HepG2 (cell line): ENCODE data around the gene CKAP2L. TPM values are rescaled to one million over a fixed set of nuclear protein-coding genes. Genes with fewer than 3 reads are reported as not detected.

ENCODE experiments used
- ATF5 ChIP-seq: sonication (generic); formaldehyde crosslinking; IDR thresholded peaks from 2 replicates; pipeline ENCODE4 v1.4.0; 2020; ENCODE audit warnings: mild to moderate bottlenecking, low read depth, missing genetic modification reagents
- BCL6 ChIP-seq: IDR thresholded peaks from 2 replicates; pipeline ENCODE4 v1.6.1; 2016; ENCODE audit warnings: missing genetic modification reagents, missing compliant biosample characterization
- FOXP1 ChIP-seq, 2 experiments: fragments of 450-650 bp in 1 of 2; IDR thresholded peaks; 2 replicates each; pipeline ENCODE4 v1.6.1; 2017 to 2018; ENCODE audit warnings: antibody characterized with exemption in 1 of 2
- JUN ChIP-seq: sonication (generic); formaldehyde crosslinking; IDR thresholded peaks from 2 replicates; pipeline ENCODE4 v1.4.0; 2020; ENCODE audit warnings: mild to moderate bottlenecking, missing genetic modification reagents
- NFE2L1 ChIP-seq: sonication (generic); formaldehyde crosslinking; IDR thresholded peaks from 2 replicates; pipeline ENCODE4 v1.4.0; 2020; ENCODE audit warnings: missing genetic modification reagents, mild to moderate bottlenecking, borderline replicate concordance
- NR2F6 ChIP-seq, 2 experiments: IDR thresholded peaks; 2 replicates each; pipeline ENCODE4 v1.6.1; 2016; ENCODE audit warnings: antibody characterized with exemption in 1 of 2, mild to moderate bottlenecking in 1 of 2
- PBX3 ChIP-seq: sonication (generic); formaldehyde crosslinking; IDR thresholded peaks from 2 replicates; pipeline ENCODE4 v1.8.1; 2023; ENCODE audit warnings: missing genetic modification reagents, inconsistent platforms, borderline replicate concordance
- REL ChIP-seq: sonication (generic); formaldehyde crosslinking; conservative IDR thresholded peaks from 2 replicates; pipeline ENCODE4 v1.8.0; 2022; ENCODE audit warnings: mild to moderate bottlenecking, missing genetic modification reagents, moderate library complexity
- RFXAP ChIP-seq: sonication (generic); formaldehyde crosslinking; IDR thresholded peaks from 2 replicates; pipeline ENCODE4 v1.4.0; 2020; ENCODE audit warnings: missing genetic modification reagents, borderline replicate concordance
- SOX13 ChIP-seq, 3 experiments: fragments of 450-650 bp in 1 of 3; sonication (generic) in 1 of 3; formaldehyde crosslinking in 1 of 3; IDR thresholded peaks in 2 of 3; conservative IDR thresholded peaks in 1 of 3; 2 replicates each; pipeline versions ENCODE4 v1.5.0 to v1.6.1; 2016 to 2020; ENCODE audit warnings: antibody characterized with exemption in 1 of 3, mild to moderate bottlenecking in 1 of 3, missing compliant biosample characterization in 1 of 3, missing genetic modification reagents in 1 of 3, moderate library complexity in 1 of 3
- SP2 ChIP-seq: sonication (generic); formaldehyde crosslinking; IDR thresholded peaks from 2 replicates; pipeline ENCODE4 v1.5.1; 2020; ENCODE audit warnings: mild to moderate bottlenecking, missing genetic modification reagents
- TRAFD1 ChIP-seq: sonication (generic); formaldehyde crosslinking; IDR thresholded peaks from 2 replicates; pipeline ENCODE4 v1.5.1; 2020; ENCODE audit warnings: missing genetic modification reagents, mild to moderate bottlenecking, borderline replicate concordance
- XRCC5 ChIP-seq: fragments of 200-400 bp; formaldehyde crosslinking; optimal IDR thresholded peaks from 2 replicates; pipeline ENCODE3; 2017; ENCODE audit warnings: mild to moderate bottlenecking, low read length
- ZFP41 ChIP-seq: sonication (generic); formaldehyde crosslinking; IDR thresholded peaks from 2 replicates; pipeline ENCODE4 v1.4.0; 2020; ENCODE audit warnings: mild to moderate bottlenecking, missing genetic modification reagents, borderline replicate concordance
- ZMYM2 ChIP-seq: sonication (generic); formaldehyde crosslinking; IDR thresholded peaks from 2 replicates; pipeline ENCODE4 v1.8.0; 2022; ENCODE audit warnings: mild to moderate bottlenecking, missing genetic modification reagents
- ZNF274 ChIP-seq: sonication (generic); formaldehyde crosslinking; IDR thresholded peaks from 2 replicates; pipeline ENCODE4 v1.5.1; 2020; ENCODE audit warnings: mild to moderate bottlenecking, missing genetic modification reagents
- ZNF460 ChIP-seq: sonication (generic); formaldehyde crosslinking; IDR thresholded peaks from 2 replicates; pipeline ENCODE4 v1.5.1; 2020; ENCODE audit warnings: missing genetic modification reagents, mild to moderate bottlenecking, borderline replicate concordance
- ZNF713 ChIP-seq: sonication (generic); formaldehyde crosslinking; IDR thresholded peaks from 2 replicates; pipeline ENCODE4 v1.4.0; 2020; ENCODE audit warnings: mild to moderate bottlenecking, missing genetic modification reagents
- ZNF816 ChIP-seq: sonication (generic); formaldehyde crosslinking; IDR thresholded peaks from 2 replicates; pipeline ENCODE4 v1.8.0; 2022; ENCODE audit warnings: missing genetic modification reagents, mild to moderate bottlenecking, borderline replicate concordance
- polyA plus RNA-seq, 8 experiments: library from polyadenylated mRNA; depleted of rRNA in 3 of 8; stranded (reverse) in 7 of 8; unstranded in 1 of 8; fragments of >200 nt; fragmentation: Illumina TruSeq in 4 of 8; extraction: Trizol in 4 of 8; gene quantifications; 2 replicates each; pipeline versions ENCODE4 v1.2.1 to v1.2.3, GENCODE V29; 2011 to 2016; ENCODE audit warnings: low read depth in 4 of 8, missing spikeins in 1 of 8, mixed read lengths in 1 of 8; ENCODE audit not compliant: insufficient read depth in 1 of 8
- total RNA-seq, 5 experiments: library from RNA; depleted of rRNA; stranded (reverse); fragments of >200 nt; fragmentation: Illumina TruSeq; extraction: Trizol; gene quantifications; 2 replicates each; pipeline ENCODE4 v1.2.3, GENCODE V29; 2016; ENCODE audit warnings: low read depth in 1 of 5
- TF ChIP-seq, protein P1 (sequence below): sonication (generic); formaldehyde crosslinking; IDR thresholded peaks from 2 replicates; pipeline ENCODE4 v1.4.0; 2020; ENCODE audit warnings: missing genetic modification reagents
- TF ChIP-seq, protein P2 (sequence below): sonication (generic); formaldehyde crosslinking; IDR thresholded peaks from 2 replicates; pipeline ENCODE4 v1.5.0; 2020; ENCODE audit warnings: mild to moderate bottlenecking, missing genetic modification reagents, borderline replicate concordance

CKAP2L gene
- total and polyA plus RNA-seq, 2 of the 13 experiments (the other 11 are each of a cell fraction or from before 2014, with no cell fraction given) = 7.1 to 9.5 TPM

DNA sequence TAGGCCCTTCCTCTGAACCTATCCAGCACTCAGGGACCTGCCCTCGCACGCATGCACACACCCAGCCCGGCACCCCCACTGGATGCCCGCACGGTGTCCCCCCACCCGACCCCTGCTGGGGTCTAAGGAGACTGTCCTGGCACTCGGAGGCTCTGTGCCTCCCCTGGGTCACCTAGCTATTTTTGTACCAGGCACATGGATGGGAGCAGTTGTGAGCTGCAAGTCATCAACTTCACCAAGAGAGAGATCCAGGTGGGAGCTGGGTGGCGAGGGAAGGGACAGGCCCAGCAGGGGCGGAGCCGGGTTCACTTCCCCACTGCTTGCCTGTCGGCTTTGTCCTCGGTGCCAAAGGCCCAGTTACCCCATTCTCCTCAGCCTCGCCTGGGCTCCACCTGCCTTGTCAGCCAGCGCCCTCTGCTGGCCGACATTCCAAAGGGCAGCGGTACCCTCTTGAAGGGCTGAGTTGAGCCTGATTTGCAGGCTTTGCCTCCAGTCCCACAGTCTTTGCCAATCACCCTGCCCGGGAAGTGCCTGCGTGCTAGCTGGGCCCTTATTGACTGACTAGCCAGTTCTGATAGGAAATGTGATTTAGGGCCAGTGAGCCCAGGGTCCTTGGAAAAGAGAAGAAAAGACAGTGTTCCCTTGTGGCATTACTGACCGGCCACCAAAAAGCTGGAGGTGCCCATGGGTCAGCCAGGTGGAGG, 37.8 kb downstream of the CKAP2L start (continued):
- peak; percentile 96 for TF ChIP-seq XRCC5
- TF ChIP-seq ZNF460 (CRISPR knock-in tag) = no peak
- TF ChIP-seq, protein P1, sequence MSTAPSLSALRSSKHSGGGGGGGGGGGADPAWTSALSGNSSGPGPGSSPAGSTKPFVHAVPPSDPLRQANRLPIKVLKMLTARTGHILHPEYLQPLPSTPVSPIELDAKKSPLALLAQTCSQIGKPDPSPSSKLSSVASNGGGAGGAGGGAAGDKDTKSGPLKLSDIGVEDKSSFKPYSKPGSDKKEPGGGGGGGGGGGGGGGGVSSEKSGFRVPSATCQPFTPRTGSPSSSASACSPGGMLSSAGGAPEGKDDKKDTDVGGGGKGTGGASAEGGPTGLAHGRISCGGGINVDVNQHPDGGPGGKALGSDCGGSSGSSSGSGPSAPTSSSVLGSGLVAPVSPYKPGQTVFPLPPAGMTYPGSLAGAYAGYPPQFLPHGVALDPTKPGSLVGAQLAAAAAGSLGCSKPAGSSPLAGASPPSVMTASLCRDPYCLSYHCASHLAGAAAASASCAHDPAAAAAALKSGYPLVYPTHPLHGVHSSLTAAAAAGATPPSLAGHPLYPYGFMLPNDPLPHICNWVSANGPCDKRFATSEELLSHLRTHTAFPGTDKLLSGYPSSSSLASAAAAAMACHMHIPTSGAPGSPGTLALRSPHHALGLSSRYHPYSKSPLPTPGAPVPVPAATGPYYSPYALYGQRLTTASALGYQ (CRISPR knock-in tag) = no peak
- TF ChIP-seq FOXP1 (IDR thresholded peaks at IDR 0.05) = no peak
- TF ChIP-seq FOXP1 (CRISPR knock-in tag; IDR thresholded peaks at IDR 0.05) = no peak
- TF ChIP-seq TRAFD1 (CRISPR knock-in tag) = no peak
- no peak for TF ChIP-seq NFE2L1 (CRISPR knock-in tag)
- TF ChIP-seq NR2F6 (IDR thresholded peaks at IDR 0.05) = no peak
- peak; percentile 70 for TF ChIP-seq NR2F6 (CRISPR knock-in tag; IDR thresholded peaks at IDR 0.05)
- no peak for TF ChIP-seq REL (CRISPR knock-in tag)
- TF ChIP-seq, protein P2, sequence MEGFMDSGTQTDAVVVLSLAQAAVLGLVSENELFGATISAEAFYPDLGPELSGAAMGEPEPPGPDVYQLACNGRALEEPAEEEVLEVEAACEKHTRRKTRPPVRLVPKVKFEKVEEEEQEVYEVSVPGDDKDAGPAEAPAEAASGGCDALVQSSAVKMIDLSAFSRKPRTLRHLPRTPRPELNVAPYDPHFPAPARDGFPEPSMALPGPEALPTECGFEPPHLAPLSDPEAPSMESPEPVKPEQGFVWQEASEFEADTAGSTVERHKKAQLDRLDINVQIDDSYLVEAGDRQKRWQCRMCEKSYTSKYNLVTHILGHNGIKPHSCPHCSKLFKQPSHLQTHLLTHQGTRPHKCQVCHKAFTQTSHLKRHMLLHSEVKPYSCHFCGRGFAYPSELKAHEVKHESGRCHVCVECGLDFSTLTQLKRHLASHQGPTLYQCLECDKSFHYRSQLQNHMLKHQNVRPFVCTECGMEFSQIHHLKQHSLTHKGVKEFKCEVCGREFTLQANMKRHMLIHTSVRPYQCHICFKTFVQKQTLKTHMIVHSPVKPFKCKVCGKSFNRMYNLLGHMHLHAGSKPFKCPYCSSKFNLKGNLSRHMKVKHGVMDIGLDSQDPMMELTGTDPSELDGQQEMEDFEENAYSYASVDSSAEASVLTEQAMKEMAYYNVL (CRISPR knock-in tag) = no peak
- TF ChIP-seq SOX13 (IDR thresholded peaks at IDR 0.05) = no peak
- peak in 1 of 2 experiments; percentile 71; a peak in 2 of 4 replicates for TF ChIP-seq SOX13 (CRISPR knock-in tag; conservative IDR thresholded peaks at IDR 0.05 in 1 of 2, IDR thresholded peaks at IDR 0.05 in 1 of 2)
- TF ChIP-seq PBX3 (CRISPR knock-in tag) = no peak
- 0 out of 2 replicates have a peak, but pooled peaks have one; percentile 37 for TF ChIP-seq RFXAP (CRISPR knock-in tag)
- no peak for TF ChIP-seq SP2 (CRISPR knock-in tag)
- TF ChIP-seq ZMYM2 (CRISPR knock-in tag) = no peak
- TF ChIP-seq ZNF713 (CRISPR knock-in tag) = no peak
- no peak for TF ChIP-seq JUN (CRISPR knock-in tag)
- TF ChIP-seq BCL6 (CRISPR knock-in tag) = peak; percentile 47; the same call in 1 of the 2 replicates
- TF ChIP-seq ZNF274 (CRISPR knock-in tag) = peak; percentile 49; the same call in 1 of the 2 replicates
- TF ChIP-seq ATF5 (CRISPR knock-in tag) = peak; percentile 85; the same call in 1 of the 2 replicates
- no peak for TF ChIP-seq ZNF816 (CRISPR knock-in tag)
- no peak; the same call in 1 of the 2 replicates for TF ChIP-seq ZFP41 (CRISPR knock-in tag)
